GM12872 (cell line): ENCODE measurements around the gene DOCK2.

Experiments used
- CTCF ChIP-seq: IDR thresholded peaks from 3 replicates; pipeline ENCODE4 v1.5.1; 2011; ENCODE audit warnings: low read depth, mild to moderate bottlenecking, low read length, moderate library complexity; ENCODE audit not compliant: insufficient read depth

The DOCK2 gene

GRCh38 chr5:169923988-169924387 is 286.9 kb downstream of the DOCK2 start:
- TF ChIP-seq CTCF, result no peak

GRCh38 chr5:169933127-169933526 is 296.1 kb downstream of the DOCK2 start:
- no peak for TF ChIP-seq CTCF

- no peak for TF ChIP-seq CTCF
Measured at GRCh38 chr5:169933616-169934015, 296.5 kb downstream of the DOCK2 start.

- TF ChIP-seq CTCF, result no peak
Measured at GRCh38 chr5:169934990-169935389, 297.9 kb downstream of the DOCK2 start.

- no peak for TF ChIP-seq CTCF
Measured at GRCh38 chr5:169935762-169936161, 298.7 kb downstream of the DOCK2 start.

GRCh38 chr5:169938439-169938838 is 301.4 kb downstream of the DOCK2 start:
- TF ChIP-seq CTCF, result no peak

- no peak for TF ChIP-seq CTCF
Measured at GRCh38 chr5:169939731-169940130, 302.7 kb downstream of the DOCK2 start.

- TF ChIP-seq CTCF, result no peak
Measured at GRCh38 chr5:169941542-169941941, 304.5 kb downstream of the DOCK2 start.
